ENCODE measurements around the gene AHCYL2. TPM values are rescaled to one million over a fixed set of nuclear protein-coding genes. Genes with fewer than 3 reads are reported as not detected.

Gene AHCYL2
- polyA plus RNA-seq, 3 donors: 10.7 to 14.6 (median 12.1) TPM

GRCh38 chr7:129466796-129467195 is 242.0 kb downstream of the AHCYL2 start:
- Mint-ChIP-seq H3K9me3 (no peaks in the 10 kb centered on the region), H3K4me1 (peaks cover 2% of the 10 kb centered on the region), H3K27me3 (ENCODE audit: low read depth in 3 of 3) (peaks cover 12 to 15% (median 14%) of the 10 kb centered on the region in 3 donors), H3K4me3 (no peak overlapping the region), H3K36me3 (peaks cover 0 to 8% of the 10 kb centered on the region in 2 donors), H3K27ac (no peak overlapping the region)
- 100% methylated on average over 2 of the region's 3 CpGs for WGBS (ENCODE audit: insufficient coverage)
- intact Hi-C loops (cut with micrococcal nuclease): no loop called here
- no peaks in the 10 kb centered on the region for H3K9me3 ChIP-seq (replicated peaks in 1 of 2; ENCODE audit: control insufficient read depth in 1 of 2, insufficient read depth in 1 of 2, low read length in 2 of 2)
- no peak for TF ChIP-seq CTCF (IDR thresholded peaks at IDR 0.05)
- H3K4me3 ChIP-seq (replicated peaks in 1 of 3; ENCODE audit: low read depth in 2 of 3, low read length in 3 of 3): no peak overlapping the region
- H3K79me2 ChIP-seq (ENCODE audit: insufficient read depth, low read length): no peaks in the 10 kb centered on the region
- H3K27ac ChIP-seq (ENCODE audit: low read depth in 1 of 2, low read length in 2 of 2): no peak overlapping the region
- H3K4me2 ChIP-seq (replicated peaks; ENCODE audit: extremely low read depth, low read length, poor library complexity, severe bottlenecking): no peak overlapping the region
- no peaks in the 10 kb centered on the region for H3K36me3 ChIP-seq (replicated peaks in 1 of 2; ENCODE audit: control insufficient read depth in 1 of 2, insufficient read depth in 2 of 2, low read length in 2 of 2)
- peaks cover 2 to 12% of the 10 kb centered on the region in 2 donors for H3K27me3 ChIP-seq (ENCODE audit: control insufficient read depth in 2 of 2, insufficient read depth in 2 of 2, low read length in 2 of 2)
- peaks cover 22 to 23% of the 10 kb centered on the region in 2 donors for H3K4me1 ChIP-seq (ENCODE audit: control insufficient read depth in 1 of 2, insufficient read depth in 2 of 2, low read length in 2 of 2)
- no peak for DNase-seq
- no peak overlapping the region for H3K9ac ChIP-seq (ENCODE audit: insufficient read depth, low read length, poor library complexity, severe bottlenecking)
- no peaks in the 10 kb centered on the region for H4K20me1 ChIP-seq (ENCODE audit: insufficient read depth, low read length)
- no peak overlapping the region for H2AFZ ChIP-seq (ENCODE audit: insufficient read depth, low read depth, low read length, poor library complexity, severe bottlenecking)

- Histone ChIP-seq H4K20me1 (ENCODE audit: insufficient read depth, low read length) (no peaks in the 10 kb centered on the region), H3K9ac (ENCODE audit: insufficient read depth, low read length, poor library complexity, severe bottlenecking) (no peak overlapping the region), H3K4me2 (replicated peaks; ENCODE audit: extremely low read depth, low read length, poor library complexity, severe bottlenecking) (no peak overlapping the region), H3K4me3 (replicated peaks in 1 of 3; ENCODE audit: low read depth in 2 of 3, low read length in 3 of 3) (no peak overlapping the region), H3K36me3 (replicated peaks in 1 of 2; ENCODE audit: control insufficient read depth in 1 of 2, insufficient read depth in 2 of 2, low read length in 2 of 2) (no peaks in the 10 kb centered on the region), H3K27me3 (ENCODE audit: control insufficient read depth in 2 of 2, insufficient read depth in 2 of 2, low read length in 2 of 2) (peaks cover 2 to 12% of the 10 kb centered on the region in 2 donors), H3K27ac (ENCODE audit: low read depth in 1 of 2, low read length in 2 of 2) (no peak overlapping the region), H3K79me2 (ENCODE audit: insufficient read depth, low read length) (no peaks in the 10 kb centered on the region), H3K9me3 (replicated peaks in 1 of 2; ENCODE audit: control insufficient read depth in 1 of 2, insufficient read depth in 1 of 2, low read length in 2 of 2) (no peaks in the 10 kb centered on the region), H3K4me1 (ENCODE audit: control insufficient read depth in 1 of 2, insufficient read depth in 2 of 2, low read length in 2 of 2) (peaks cover 9 to 10% of the 10 kb centered on the region in 2 donors), H2AFZ (ENCODE audit: insufficient read depth, low read depth, low read length, poor library complexity, severe bottlenecking) (no peak overlapping the region)
- peaks cover 2% of the 10 kb centered on the region for H3K4me1 Mint-ChIP-seq
- peaks cover 12 to 14% (median 13%) of the 10 kb centered on the region in 3 donors for H3K27me3 Mint-ChIP-seq (ENCODE audit: low read depth in 3 of 3)
- peaks cover 0 to 8% of the 10 kb centered on the region in 2 donors for H3K36me3 Mint-ChIP-seq
- WGBS (ENCODE audit: insufficient coverage): no CpG with 5 or more reads among the region's 1 CpG
- H3K9me3 Mint-ChIP-seq: no peaks in the 10 kb centered on the region
- no peak overlapping the region for H3K27ac Mint-ChIP-seq
- DNase-seq: no peak
- intact Hi-C loops (cut with micrococcal nuclease): no loop called here
- H3K4me3 Mint-ChIP-seq: no peak overlapping the region
- no peak for TF ChIP-seq CTCF (IDR thresholded peaks at IDR 0.05)
These were observed 243.3 kb downstream of the AHCYL2 start for GRCh38 chr7:129468087-129468486.
